Transverse colon (tissue), 4 donors: Measurements from ENCODE around the gene ADAM17. TPM values are rescaled to one million over a fixed set of nuclear protein-coding genes. Genes with fewer than 3 reads are reported as not detected.
A peak's percentile ranks its signal among the peaks of the same experiment; 100 is the strongest.

Experiments used
- DNase-seq: peaks from one replicate; pipeline ENCODE4 v3.0.0-alpha.2; 2019
- H3K27ac ChIP-seq, 4 donors: fragments of 200-600 bp; sonication (generic); 2 replicates each; pipeline ENCODE4 v1.5.1; 2016 to 2018; ENCODE audit warnings: inconsistent platforms in 4 of 4
- H3K27me3 ChIP-seq: fragments of 200-600 bp; sonication (generic); 2 replicates; pipeline ENCODE4 v1.5.1; 2017; ENCODE audit warnings: inconsistent platforms
- H3K36me3 ChIP-seq, 4 donors: fragments of 200-600 bp; sonication (generic); 2 replicates each; pipeline ENCODE4 v1.5.1; 2017 to 2019; ENCODE audit warnings: inconsistent platforms in 4 of 4
- H3K4me1 ChIP-seq, 4 donors: fragments of 200-600 bp; sonication (generic); 2 replicates each; pipeline ENCODE4 v1.5.1; 2017 to 2020; ENCODE audit warnings: inconsistent platforms in 4 of 4
- H3K4me3 ChIP-seq, 4 donors: fragments of 200-600 bp; sonication (generic); 1 replicate in 1 of 4; 2 replicates in 3 of 4; pipeline versions ENCODE4 v1.5.1 to v1.6.1; 2017 to 2019; ENCODE audit warnings: inconsistent platforms in 4 of 4
- H3K9me3 ChIP-seq, 2 donors: fragments of 200-600 bp; sonication (generic); 2 replicates each; pipeline ENCODE4 v1.5.1; 2017 to 2019; ENCODE audit warnings: inconsistent platforms in 2 of 2
- CTCF ChIP-seq, 5 experiments: fragments of 200-600 bp in 3 of 5; fragments of 450-650 bp in 2 of 5; sonication (generic) in 3 of 5; IDR thresholded peaks; 1 replicate in 2 of 5; 2 replicates in 3 of 5; pipeline ENCODE4 v1.5.1; 2016 to 2017; ENCODE audit warnings: antibody characterized with exemption in 5 of 5, inconsistent platforms in 3 of 5, mild to moderate bottlenecking in 2 of 5, moderate library complexity in 1 of 5
- EP300 ChIP-seq: sonication (generic); formaldehyde crosslinking; IDR thresholded peaks from one replicate; pipeline ENCODE4 v1.6.1; 2017; ENCODE audit warnings: antibody characterized with exemption, low read depth
- POLR2A ChIP-seq: fragments of 450-650 bp; IDR thresholded peaks from one replicate; pipeline ENCODE4 v1.6.1; 2016; ENCODE audit warnings: antibody characterized with exemption, mild to moderate bottlenecking, moderate library complexity
- POLR2AphosphoS5 ChIP-seq, 3 donors: sonication (generic); formaldehyde crosslinking; IDR thresholded peaks; one replicate each; pipeline ENCODE4 v1.6.1; 2016; ENCODE audit warnings: antibody characterized with exemption in 3 of 3
- WGBS, 2 donors: methylation state at CpG; one replicate each; pipeline ENCODE4 v1.1.5; 2018; ENCODE audit warnings: low coverage in 1 of 2; 5-methylcytosine and 5-hydroxymethylcytosine counted together
- in situ Hi-C, 4 donors: fragments of 200-750 bp; cut with MboI; loops; one replicate each; pipeline versions ENCODE4 v1.15.0 to v1.15.1; 2017; ENCODE audit warnings: low sequenced_read_pairs in 3 of 4, low pct_ligation_motif_present in 1 of 4, low pct_unique_long_range_greater_than_20kb in 1 of 4
- intact Hi-C: fragments of 100-400 bp; cut with DNase I; formaldehyde crosslinking; loops from one replicate; pipeline ENCODE4 v1.15.1; 2023; ENCODE audit warnings: low total_unique reads
- total RNA-seq, 4 donors: library from RNA; depleted of rRNA; stranded (reverse); fragments of >200 nt; gene quantifications; one replicate each; pipeline ENCODE4 v1.1.0, GENCODE V29; 2016

ADAM17 gene
- total RNA-seq, 4 donors from 2014 or later, result 11.2 to 36.4 (median 17.0) TPM

DNA sequence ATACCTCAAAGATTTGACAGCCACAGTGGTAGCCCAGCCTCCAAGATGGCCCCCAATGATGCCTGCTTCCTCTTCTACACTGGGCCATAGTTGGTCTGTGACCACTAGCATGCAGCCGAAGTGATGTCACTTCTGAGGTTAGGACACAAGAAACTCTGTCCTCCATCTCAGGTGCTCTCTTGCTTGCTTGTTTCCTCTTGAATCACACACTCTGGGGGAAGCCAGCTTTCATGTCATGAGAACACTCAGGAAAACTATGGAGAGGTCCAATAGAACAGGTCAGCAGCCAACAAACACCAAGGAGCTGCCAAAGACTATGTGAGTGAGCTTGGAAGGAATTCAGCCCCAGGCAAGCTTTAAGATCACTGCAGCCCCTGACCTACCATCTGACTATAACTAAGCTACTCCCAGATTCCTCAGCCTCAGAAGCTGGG is 3.3 kb upstream of the ADAM17 start:
- no peaks in the 10 kb centered on the region for H3K9me3 ChIP-seq
- H3K27ac ChIP-seq, result no peak overlapping the region
- peaks cover 6 to 22% (median 17%) of the 10 kb centered on the region in 4 donors for H3K4me1 ChIP-seq
- in situ Hi-C loops, result loop anchor here in 1 of 4 donors (10.0 kb wide), 1 partner anchor 76 kb away; the partner anchor contains the start of gene YWHAQ
- H3K4me3 ChIP-seq, result no peak overlapping the region
- no peak for DNase-seq
- intact Hi-C loops, result loop anchor here (5.0 kb wide), 1 partner anchor 73 kb away; the partner anchor contains the start of gene YWHAQ
- no peaks in the 10 kb centered on the region for H3K36me3 ChIP-seq
- TF ChIP-seq POLR2A (no peak), CTCF (IDR thresholded peaks at IDR 0.05) (no peak), EP300 (no peak), POLR2AphosphoS5 (IDR thresholded peaks at IDR 0.05) (no peak)
- H3K27me3 ChIP-seq, result no peaks in the 10 kb centered on the region
- WGBS, 2 donors, result 94% methylated on average over 1 of the region's 1 CpG; no CpG with 5 or more reads in 1 of the 2 donors

DNA sequence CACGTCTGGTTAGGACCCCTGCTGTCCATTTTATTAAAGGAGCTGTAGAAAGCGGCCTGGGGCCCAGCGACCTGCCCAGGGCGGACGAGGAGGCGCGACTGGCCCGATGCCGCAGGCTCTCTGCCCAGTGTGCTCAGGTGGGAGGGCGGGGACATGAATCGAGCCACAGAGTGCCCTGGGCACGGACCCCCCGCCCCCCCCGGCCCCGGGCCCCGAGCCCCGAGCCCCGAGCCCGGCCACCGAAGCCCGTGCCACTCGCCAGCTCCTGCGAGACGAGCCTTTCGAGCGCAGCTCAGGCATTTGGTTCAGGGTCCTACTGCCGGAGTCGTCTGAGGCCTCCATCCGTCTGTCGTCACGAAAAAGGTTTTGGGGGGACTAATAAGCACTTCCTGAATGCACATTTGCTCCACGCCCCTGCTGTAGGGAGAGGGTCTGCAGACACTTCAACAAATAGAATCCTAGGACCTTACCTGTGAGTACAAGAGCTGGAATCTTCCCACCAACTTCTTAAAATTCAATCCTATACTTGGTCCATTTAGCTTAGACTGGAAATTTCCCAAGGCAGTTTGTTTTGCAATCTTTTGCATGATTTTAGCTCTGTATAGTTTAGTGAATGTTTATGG is 602 bp upstream of the ADAM17 start:
- intact Hi-C loops, result loop anchor here (5.0 kb wide), 1 partner anchor 76 kb away; the partner anchor contains the start of gene YWHAQ
- DNase-seq, result no peak
- peaks cover 20 to 48% (median 29%) of the 10 kb centered on the region in 4 donors for H3K4me1 ChIP-seq

GRCh38 chr2:9554921-9555296 is 721 bp downstream of the ADAM17 start:
- intact Hi-C loops, result loop anchor here (5.0 kb wide), 1 partner anchor 77 kb away; the partner anchor contains the start of gene YWHAQ
- 0% methylated on average over 5 to 9 of the region's 9 CpGs for WGBS, 2 donors

More for the DNA sequence above, 602 bp upstream of the ADAM17 start:
- in situ Hi-C loops, result loop anchor here in 1 of 4 donors (10.0 kb wide), 1 partner anchor 79 kb away; the partner anchor contains the start of gene YWHAQ
- Histone ChIP-seq H3K27ac (peak overlapping the region; percentile 94 to 98 (median 98)), H3K9me3 (no peaks in the 10 kb centered on the region), H3K27me3 (no peaks in the 10 kb centered on the region), H3K36me3 (no peaks in the 10 kb centered on the region), H3K4me3 (peak overlapping the region; percentile 60 to 91 (median 78))
- 2% methylated on average over 9 of the region's 32 CpGs; no CpG with 5 or more reads in 1 of the 2 donors for WGBS, 2 donors
- TF ChIP-seq POLR2A, result no peak
- no peak for TF ChIP-seq CTCF (IDR thresholded peaks at IDR 0.05)
- no peak for TF ChIP-seq EP300
- TF ChIP-seq POLR2AphosphoS5 (IDR thresholded peaks at IDR 0.05), result no peak

More at GRCh38 chr2:9554921-9555296, 721 bp downstream of the ADAM17 start:
- in situ Hi-C loops, result loop anchor here in 1 of 4 donors (10.0 kb wide), 1 partner anchor 80 kb away; the partner anchor contains the start of gene YWHAQ
- peak; percentile 31 for DNase-seq
- TF ChIP-seq CTCF (IDR thresholded peaks at IDR 0.05), result no peak
- peak; percentile 10 to 58 (median 17) for TF ChIP-seq POLR2AphosphoS5 (IDR thresholded peaks at IDR 0.05)
- H3K4me1 ChIP-seq, result peaks cover 22 to 51% (median 29%) of the 10 kb centered on the region in 4 donors
- H3K9me3 ChIP-seq, result no peaks in the 10 kb centered on the region
- H3K27me3 ChIP-seq, result no peaks in the 10 kb centered on the region
- peak overlapping the region; percentile 94 to 98 (median 98) for H3K27ac ChIP-seq
- peak overlapping the region; percentile 60 to 91 (median 84) for H3K4me3 ChIP-seq
- H3K36me3 ChIP-seq, result no peaks in the 10 kb centered on the region
